ENCODE measurements around the gene CD8A.
"Not testable (repeated sequence)": the region's sequence is repeated elsewhere in the genome, so short reads cannot be mapped to it uniquely, and the experiment has no call there.

CD8A gene

GRCh38 chr2:86776532-86776931 is 14.2 kb downstream of the CD8A start:
- no peak for DNase-seq

GRCh38 chr2:86775338-86775737 is 15.4 kb downstream of the CD8A start:
- DNase-seq = no peak

DNA sequence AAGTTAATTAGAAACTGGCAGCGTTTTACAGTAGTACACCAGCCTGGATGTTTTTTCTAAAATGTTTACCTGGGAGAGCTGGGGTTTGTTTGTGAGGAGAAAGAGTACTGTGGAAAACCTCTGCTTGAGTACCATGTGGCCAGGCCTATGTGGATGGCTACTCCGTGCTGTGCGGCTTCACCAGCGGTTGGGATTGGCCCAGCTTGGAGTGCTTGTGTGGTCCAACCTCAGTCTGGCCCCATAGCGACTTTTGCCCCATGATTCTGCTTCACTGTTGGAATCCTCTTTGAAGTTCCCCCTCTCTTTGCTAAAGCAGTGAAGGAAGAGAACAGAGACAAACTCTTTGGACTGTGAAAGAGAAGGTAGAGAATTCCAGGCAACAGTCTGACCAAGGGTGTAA is 15.9 kb downstream of the CD8A start:
- no peak for DNase-seq

GRCh38 chr2:86772611-86773010 is 18.1 kb downstream of the CD8A start:
- DNase-seq = no peak

DNA sequence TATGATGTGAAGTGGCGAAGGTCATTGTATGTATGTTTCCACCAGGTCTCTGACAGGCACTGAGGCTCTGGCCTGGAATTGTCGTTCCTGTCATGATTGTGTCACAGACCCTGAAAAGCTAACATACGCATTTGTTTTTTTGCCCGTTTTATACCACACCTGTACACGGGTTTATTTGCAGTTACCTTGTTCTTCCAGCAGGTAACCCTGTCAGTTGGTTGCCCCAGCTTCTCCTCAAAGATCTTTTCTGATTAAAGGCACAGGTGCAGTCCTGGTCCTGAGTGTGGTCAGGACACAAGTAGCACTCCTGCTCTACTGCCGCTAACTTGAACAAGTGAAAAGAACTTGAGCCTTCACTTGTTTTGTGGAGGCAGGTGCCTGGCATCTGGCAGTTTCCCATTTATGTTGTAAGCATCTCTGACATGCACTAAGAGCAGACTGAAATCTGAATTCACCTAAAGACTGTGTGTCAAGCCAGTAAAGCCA is 19.9 kb downstream of the CD8A start:
- no peak for DNase-seq

DNA sequence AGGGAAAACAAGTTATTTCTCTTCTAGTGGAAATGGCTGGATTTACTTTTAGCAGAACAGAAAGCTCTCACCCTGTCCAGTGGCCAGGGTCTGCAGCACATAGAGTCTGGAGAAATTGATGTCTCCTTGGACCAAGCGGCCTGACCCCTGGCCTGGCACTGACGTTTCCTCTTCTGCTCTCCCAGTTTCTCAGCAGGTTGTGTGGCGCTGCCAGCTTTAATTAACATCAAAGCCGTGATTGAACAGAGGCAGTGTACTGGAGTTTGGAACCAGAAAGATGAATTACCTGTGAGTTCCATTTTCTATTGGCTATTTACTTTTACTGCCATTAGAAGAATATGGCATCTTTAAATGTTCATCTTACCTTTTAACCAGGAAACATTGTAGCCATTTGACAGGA is 20.9 kb downstream of the CD8A start:
- no peak for DNase-seq

GRCh38 chr2:86768189-86768949 is 22.3 kb downstream of the CD8A start:
- DNase-seq = no peak

DNA sequence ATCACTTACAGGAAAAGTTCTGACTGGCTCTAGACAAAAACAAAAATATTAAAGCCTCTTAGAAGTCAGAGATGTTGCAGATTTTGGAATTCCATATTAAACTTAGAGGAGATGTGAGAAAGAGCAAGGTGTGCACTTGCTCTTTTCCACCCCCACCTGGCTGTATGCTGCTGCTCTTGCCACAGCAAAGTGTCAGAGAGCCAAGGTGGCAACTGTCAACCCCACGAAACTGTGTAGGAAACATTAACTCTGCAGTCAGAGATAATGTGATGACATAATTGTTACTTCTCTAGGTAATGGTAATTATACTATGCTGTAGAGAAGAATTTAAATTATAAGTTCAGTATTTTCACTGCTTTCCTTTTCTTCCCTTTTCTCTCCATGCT is 25.4 kb downstream of the CD8A start:
- DNase-seq = no peak

- peak; percentile 19 for DNase-seq
Observed at GRCh38 chr2:86764661-86765309, 25.9 kb downstream of the CD8A start.

DNA sequence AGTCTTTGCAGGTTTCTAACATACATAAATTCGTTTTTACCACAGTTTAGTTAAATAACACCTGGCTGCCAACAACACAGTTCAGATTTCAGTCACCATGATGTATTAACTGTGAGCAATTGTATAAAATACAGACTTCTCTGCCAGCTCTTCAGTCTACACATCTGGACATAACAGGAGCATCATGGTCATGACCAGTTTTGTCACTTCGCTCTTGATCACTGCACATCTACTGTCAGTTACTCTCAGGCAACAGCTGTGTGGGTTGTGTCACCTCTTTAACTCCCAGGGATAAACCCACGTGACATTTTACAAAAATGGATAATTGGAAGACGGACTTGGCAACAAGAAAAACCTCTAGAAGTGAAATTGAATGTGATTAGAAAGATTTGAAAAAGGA is 30.3 kb downstream of the CD8A start:
- DNase-seq = no peak

GRCh38 chr2:86758405-86758804 is 32.3 kb downstream of the CD8A start:
- DNase-seq = no peak

DNA sequence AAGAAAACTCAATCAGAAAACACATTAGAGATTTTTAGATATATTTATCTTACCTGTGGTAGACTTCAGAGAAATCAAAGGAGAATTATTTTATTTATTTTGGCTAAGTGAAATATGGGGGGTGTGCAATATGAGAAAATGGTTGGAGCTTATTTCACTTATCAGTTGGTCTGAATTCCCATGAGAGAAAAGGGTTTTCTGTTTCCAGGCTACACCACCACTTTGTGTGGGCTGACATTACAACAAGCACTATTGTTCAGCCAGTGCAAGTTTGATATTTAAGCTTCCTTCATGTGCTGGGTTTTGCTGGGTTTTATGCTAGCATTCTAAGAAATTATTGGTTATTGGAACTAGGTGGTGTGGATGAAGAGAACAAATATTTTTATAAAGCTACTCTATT is 37.1 kb downstream of the CD8A start:
- no peak for DNase-seq

DNA sequence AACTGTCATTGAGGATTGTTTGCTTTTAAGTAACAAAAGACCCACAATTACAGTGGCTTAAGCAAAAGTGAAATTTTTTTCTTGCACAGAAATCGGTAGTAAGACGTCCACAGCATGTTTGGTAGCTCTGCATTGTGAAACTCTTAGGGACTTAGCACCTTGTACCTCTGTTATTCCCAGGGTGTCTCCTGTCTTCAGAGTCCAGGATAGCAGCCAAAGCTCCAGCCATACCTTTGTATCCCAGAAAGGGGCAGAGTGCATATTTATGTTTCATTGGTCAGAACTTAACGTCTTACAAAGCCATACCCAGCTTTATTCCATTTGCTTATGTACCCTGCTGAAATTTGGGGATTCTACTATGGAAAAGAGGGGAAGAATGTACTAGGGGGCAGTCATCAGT is 37.8 kb downstream of the CD8A start:
- DNase-seq = no peak

DNA sequence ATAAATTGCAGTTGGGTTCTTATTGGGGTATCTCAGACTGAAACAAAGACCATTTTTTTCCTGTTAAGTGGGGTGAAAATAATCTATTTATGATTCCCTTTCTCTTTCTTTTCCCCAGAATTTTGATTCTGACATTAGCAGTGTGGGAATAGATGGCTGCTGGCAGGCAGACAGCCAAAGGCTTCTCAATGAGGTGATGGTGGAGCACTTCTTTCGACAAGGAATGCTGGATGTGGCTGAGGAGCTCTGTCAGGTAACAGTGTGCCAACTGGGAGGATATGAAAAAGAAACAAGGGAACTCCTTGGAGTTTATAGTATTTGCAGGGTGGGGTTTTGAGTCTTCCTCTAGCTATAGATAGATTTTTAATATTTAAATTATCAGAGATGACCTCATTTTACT is 38.9 kb downstream of the CD8A start:
- DNase-seq = no peak

DNA sequence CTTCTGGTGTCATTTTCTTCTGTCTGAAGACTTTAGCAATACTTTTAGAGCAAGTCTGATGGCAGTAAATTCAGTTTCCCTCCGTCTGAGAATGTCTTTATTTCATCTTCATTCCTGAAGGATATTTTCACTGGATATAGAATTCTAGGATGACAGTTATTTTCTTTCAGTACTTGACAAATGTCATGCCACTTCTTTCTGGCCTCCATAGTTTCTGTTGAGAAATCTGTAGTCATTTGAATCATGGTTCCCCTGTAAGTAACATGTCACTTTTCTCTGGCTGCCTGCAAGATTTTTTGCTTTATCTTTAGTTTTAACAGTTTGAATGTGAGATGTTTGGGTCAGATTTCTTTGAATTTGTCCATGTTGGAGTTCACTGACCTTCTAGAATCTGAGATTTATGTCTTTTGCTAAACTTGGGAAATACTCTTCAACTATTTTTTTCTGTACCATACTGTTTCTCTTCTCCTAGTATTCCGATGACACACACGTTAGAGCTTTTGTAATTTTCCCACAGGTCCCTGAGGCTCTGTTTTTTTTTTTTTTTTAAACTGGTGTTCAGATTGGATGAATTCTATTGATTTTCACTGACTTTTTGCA is 40.4 kb downstream of the CD8A start:
- no peak for DNase-seq

GRCh38 chr2:86747711-86748639 is 42.7 kb downstream of the CD8A start:
- DNase-seq = no peak

- DNase-seq = no peak
Observed at GRCh38 chr2:86746939-86747338, 43.8 kb downstream of the CD8A start.

DNA sequence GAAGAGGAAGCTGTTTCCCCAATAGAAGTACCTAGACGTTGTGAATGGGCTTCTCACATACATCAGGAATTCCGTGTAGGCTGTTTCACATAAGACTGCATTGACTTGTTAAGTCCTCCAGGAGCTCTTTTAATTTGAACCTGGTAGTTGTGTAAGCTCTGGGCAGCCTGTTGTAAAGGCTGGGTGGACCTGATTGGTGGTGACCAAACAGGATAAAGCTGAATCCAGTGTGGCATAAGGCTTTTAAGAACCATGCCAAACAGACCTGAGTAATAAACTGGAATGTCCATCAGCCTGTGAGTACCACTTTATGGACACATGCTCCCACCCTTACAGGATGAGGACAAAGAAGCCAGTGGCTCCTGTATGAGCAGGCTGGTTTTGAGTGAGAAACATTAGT is 46.6 kb downstream of the CD8A start:
- no peak for DNase-seq

- DNase-seq = not testable (repeated sequence)
Observed at GRCh38 chr2:86741889-86742498, 48.7 kb downstream of the CD8A start.

GRCh38 chr2:86739889-86740288 is 50.8 kb downstream of the CD8A start:
- not testable (repeated sequence) for DNase-seq

DNA sequence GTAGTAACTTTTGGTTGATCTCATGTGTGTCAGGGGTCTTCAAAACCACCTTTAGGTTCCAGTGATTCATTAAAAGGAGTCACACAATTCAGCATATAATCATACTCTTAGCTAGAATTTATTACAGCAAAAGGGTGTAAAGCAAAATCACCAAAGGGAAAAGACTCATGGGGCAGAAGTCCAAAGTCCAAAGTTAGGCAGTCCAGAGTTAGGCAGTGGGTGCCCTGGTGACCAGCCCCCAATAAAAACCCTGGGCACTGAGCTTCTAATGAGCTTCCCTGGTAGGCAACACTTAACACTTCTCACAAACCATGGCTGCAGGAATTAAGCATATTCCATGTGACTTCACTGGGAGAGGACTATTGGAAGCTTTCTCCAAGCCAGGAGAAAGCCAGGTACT is 51.2 kb downstream of the CD8A start:
- DNase-seq = not testable (repeated sequence)

GRCh38 chr2:86734896-86735295 is 55.8 kb downstream of the CD8A start:
- DNase-seq = not testable (repeated sequence)
